Measurements from ENCODE around the gene ZIC2. TPM values are rescaled to one million over a fixed set of nuclear protein-coding genes. Genes with fewer than 3 reads are reported as not detected.

Gene ZIC2
- not detected for total RNA-seq

- peak within 1 kb of the TSS; percentile 13 to 45 (median 30) for H3K4me3 ChIP-seq
- H3K27ac ChIP-seq = no peak within 1 kb of the TSS
- WGBS, 2 donors = 1% methylated on average over 32 to 33 of the region's 41 CpGs
- H3K4me1 ChIP-seq = peaks cover 0 to 64% (median 22%) of the 10 kb centered on the region in 4 donors
- peaks cover 19 to 85% of the 10 kb centered on the region in 2 donors for H3K27me3 ChIP-seq
- peaks cover 0 to 3% (median 0%) of the 10 kb centered on the region in 4 donors for H3K9me3 ChIP-seq
- no peak for TF ChIP-seq EP300 (IDR thresholded peaks at IDR 0.05)
- no peak for TF ChIP-seq CTCF (IDR thresholded peaks at IDR 0.05)
- no peak for TF ChIP-seq POLR2A (IDR thresholded peaks at IDR 0.05)
- no peaks in the 10 kb centered on the region for H3K36me3 ChIP-seq
- no peak for DNase-seq (ENCODE audit: low spot score in 2 of 2)
Observed at GRCh38 chr13:99981735-99982035, at the start of gene ZIC2. TSS of gene ZIC2 (plus strand) at chr13:99981784. CDS start at chr13:99982065, 281 bp downstream.

GRCh38 chr13:99932912-99933311, 48.7 kb upstream of the ZIC2 start:
- H3K27ac ChIP-seq = no peak overlapping the region
- 86 to 89% methylated on average over 5 of the region's 5 CpGs for WGBS, 2 donors
- no peak for TF ChIP-seq CTCF (IDR thresholded peaks at IDR 0.05)
- no peak for TF ChIP-seq EP300 (IDR thresholded peaks at IDR 0.05)
- no peak for TF ChIP-seq POLR2A (IDR thresholded peaks at IDR 0.05)
- H3K9me3 ChIP-seq = peaks cover 0 to 7% (median 0%) of the 10 kb centered on the region in 4 donors
- H3K4me1 ChIP-seq = no peaks in the 10 kb centered on the region
- no peak for DNase-seq (ENCODE audit: low spot score in 2 of 2)
- H3K4me3 ChIP-seq = no peak overlapping the region
- H3K36me3 ChIP-seq = no peaks in the 10 kb centered on the region
- H3K27me3 ChIP-seq = peaks cover 0 to 11% of the 10 kb centered on the region in 2 donors

GRCh38 chr13:99935772-99936171, 45.8 kb upstream of the ZIC2 start:
- peaks cover 0 to 7% (median 0%) of the 10 kb centered on the region in 4 donors for H3K9me3 ChIP-seq
- no peaks in the 10 kb centered on the region for H3K36me3 ChIP-seq
- no peak overlapping the region for H3K4me3 ChIP-seq
- no peaks in the 10 kb centered on the region for H3K4me1 ChIP-seq
- peaks cover 0 to 16% of the 10 kb centered on the region in 2 donors for H3K27me3 ChIP-seq
- no peak overlapping the region for H3K27ac ChIP-seq
- TF ChIP-seq CTCF (IDR thresholded peaks at IDR 0.05) (no peak), EP300 (IDR thresholded peaks at IDR 0.05) (no peak), POLR2A (IDR thresholded peaks at IDR 0.05) (no peak)
- WGBS, 2 donors = 91 to 94% methylated on average over 2 of the region's 2 CpGs
- no peak for DNase-seq (ENCODE audit: low spot score in 2 of 2)

- Histone ChIP-seq H3K36me3 (no peaks in the 10 kb centered on the region), H3K4me1 (no peaks in the 10 kb centered on the region), H3K27ac (no peak overlapping the region), H3K27me3 (peaks cover 0 to 26% of the 10 kb centered on the region in 2 donors), H3K4me3 (no peak overlapping the region), H3K9me3 (no peaks in the 10 kb centered on the region)
- DNase-seq (ENCODE audit: low spot score in 2 of 2) = no peak
- 72 to 81% methylated on average over 7 of the region's 7 CpGs for WGBS, 2 donors
- TF ChIP-seq POLR2A (IDR thresholded peaks at IDR 0.05) = no peak
- no peak for TF ChIP-seq CTCF (IDR thresholded peaks at IDR 0.05)
- no peak for TF ChIP-seq EP300 (IDR thresholded peaks at IDR 0.05)
Observed at GRCh38 chr13:99938635-99939034, 42.9 kb upstream of the ZIC2 start.

GRCh38 chr13:99941086-99941485, 40.5 kb upstream of the ZIC2 start:
- H3K36me3 ChIP-seq = no peaks in the 10 kb centered on the region
- no peak overlapping the region for H3K4me3 ChIP-seq
- TF ChIP-seq POLR2A (IDR thresholded peaks at IDR 0.05) = no peak
- TF ChIP-seq EP300 (IDR thresholded peaks at IDR 0.05) = no peak
- TF ChIP-seq CTCF (IDR thresholded peaks at IDR 0.05) = no peak
- H3K27ac ChIP-seq = no peak overlapping the region
- peaks cover 0 to 44% of the 10 kb centered on the region in 2 donors for H3K27me3 ChIP-seq
- 79 to 82% methylated on average over 7 of the region's 7 CpGs for WGBS, 2 donors
- no peaks in the 10 kb centered on the region for H3K9me3 ChIP-seq
- DNase-seq (ENCODE audit: low spot score in 2 of 2) = no peak
- no peaks in the 10 kb centered on the region for H3K4me1 ChIP-seq
